ENCODE results near the gene ANKS1B. TPM values are rescaled to one million over a fixed set of nuclear protein-coding genes. Genes with fewer than 3 reads are reported as not detected.
"Not testable (repeated sequence)": the region's sequence is repeated elsewhere in the genome, so short reads cannot be mapped to it uniquely, and the experiment has no call there.

The ANKS1B gene
- total and polyA plus RNA-seq, 5 donors: 0.43 to 7.4 (median 3.3) TPM

DNA sequence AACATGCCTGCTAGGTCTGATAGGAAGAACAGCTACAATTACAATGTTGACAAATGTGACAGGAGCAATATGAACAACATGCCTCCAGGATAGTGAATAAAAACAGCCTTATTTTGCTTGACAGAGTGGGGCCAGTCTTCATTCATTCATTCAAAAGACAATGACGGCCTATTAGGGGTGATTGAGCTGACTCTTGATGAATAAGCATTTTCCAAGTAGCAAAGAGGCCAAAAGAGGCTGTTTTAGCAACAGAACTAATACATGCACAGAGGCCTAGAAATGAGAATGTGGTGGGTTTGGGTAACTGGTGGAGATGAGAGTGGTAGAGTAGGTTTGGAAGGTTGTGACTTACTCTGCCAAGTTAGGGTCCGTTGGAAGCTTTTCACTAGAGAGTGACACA lies 1201.3 kb downstream of the ANKS1B start:
- Histone ChIP-seq H3K4me1 (ENCODE audit: control insufficient read depth, insufficient read depth, low read length) (no peaks in the 10 kb centered on the region), H3K9me3 (ENCODE audit: control insufficient read depth, low read length) (no peaks in the 10 kb centered on the region), H3K27me3 (ENCODE audit: control insufficient read depth, insufficient read depth) (no peaks in the 10 kb centered on the region), H3K27ac (ENCODE audit: low read length) (no peak overlapping the region), H3K4me3 (ENCODE audit: low read length) (no peak overlapping the region)
- intact Hi-C loops (cut with DNase I): no loop called here
- no peak for ATAC-seq
- no peak for DNase-seq
- WGBS: 90% methylated on average over 2 of the region's 2 CpGs

DNA sequence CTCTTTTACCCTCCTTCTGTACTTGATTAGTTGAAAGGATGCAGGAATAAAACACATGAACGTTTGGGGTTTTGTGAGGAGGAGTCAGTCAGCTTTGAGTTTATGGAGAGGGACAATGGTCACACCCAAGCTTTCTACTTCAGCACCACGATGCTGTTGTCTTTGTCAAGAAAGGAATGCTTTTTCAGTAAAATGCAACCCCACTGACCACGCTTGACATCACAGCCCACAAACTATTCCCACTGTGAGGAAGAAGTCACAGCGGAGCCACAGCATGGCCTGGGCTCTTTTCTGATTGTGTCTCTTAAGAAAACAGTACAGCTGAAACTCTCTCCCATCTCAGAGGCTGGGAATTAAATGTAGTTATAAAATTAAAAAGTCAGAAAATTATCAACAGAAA lies 1204.5 kb downstream of the ANKS1B start:
- intact Hi-C loops (cut with DNase I): no loop called here
- H3K4me3 ChIP-seq (ENCODE audit: low read length): no peak overlapping the region
- no peak for ATAC-seq
- no peaks in the 10 kb centered on the region for H3K4me1 ChIP-seq (ENCODE audit: control insufficient read depth, insufficient read depth, low read length)
- DNase-seq: no peak
- no peaks in the 10 kb centered on the region for H3K27me3 ChIP-seq (ENCODE audit: control insufficient read depth, insufficient read depth)
- 60% methylated on average over 4 of the region's 4 CpGs for WGBS
- H3K9me3 ChIP-seq (ENCODE audit: control insufficient read depth, low read length): no peaks in the 10 kb centered on the region
- no peak overlapping the region for H3K27ac ChIP-seq (ENCODE audit: low read length)

- DNase-seq (no peak), ATAC-seq (no peak)
- intact Hi-C loops (cut with DNase I): no loop called here
Measured at GRCh38 chr12:98772818-98773217, 1211.9 kb downstream of the ANKS1B start.

DNA sequence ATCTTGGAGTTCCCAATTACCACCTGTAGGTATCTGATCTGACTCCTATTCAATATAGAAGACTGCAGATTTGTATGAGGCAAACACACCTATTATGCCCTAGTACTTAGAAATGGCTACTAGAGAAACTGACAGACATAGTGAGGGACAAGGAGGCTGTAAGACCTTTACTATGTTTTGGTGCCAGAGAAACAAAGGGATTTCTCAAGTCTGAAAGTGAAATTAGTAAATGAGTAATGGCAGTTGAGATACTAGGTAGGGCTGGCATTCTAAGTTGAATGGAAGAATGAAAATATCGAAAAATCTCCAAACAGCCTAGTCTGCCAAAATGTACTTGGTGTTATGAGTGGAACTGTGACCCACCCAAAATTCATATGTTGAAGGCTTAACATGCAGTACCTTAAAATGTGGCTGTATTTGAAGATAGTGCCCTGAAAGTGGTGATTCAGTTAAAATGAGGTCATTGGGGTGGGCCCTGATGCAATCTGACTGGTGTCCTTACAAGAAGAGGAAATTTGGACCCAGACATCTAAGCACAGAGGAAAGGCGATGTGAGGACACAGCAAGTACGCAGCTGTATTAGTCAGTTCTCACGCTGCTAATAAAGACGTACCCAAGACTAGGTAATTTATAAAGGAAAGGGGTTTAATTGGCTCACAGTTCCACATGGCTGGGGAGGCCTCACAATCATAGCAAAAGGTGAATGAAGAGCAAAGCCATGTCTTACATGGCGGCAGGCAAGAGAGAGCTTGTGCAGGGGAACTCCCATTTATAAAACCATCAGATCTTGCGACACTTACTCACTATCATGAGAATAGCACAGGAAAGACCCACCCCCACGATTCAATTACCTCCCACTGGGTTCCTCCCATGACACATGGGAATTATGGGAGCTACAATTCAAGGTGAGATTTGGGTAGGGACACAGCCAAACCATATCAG lies 1212.7 kb downstream of the ANKS1B start:
- intact Hi-C loops (cut with DNase I): no loop called here
- no peaks in the 10 kb centered on the region for H3K9me3 ChIP-seq (ENCODE audit: control insufficient read depth, low read length)
- H3K4me3 ChIP-seq (ENCODE audit: low read length): no peak overlapping the region
- no peak overlapping the region for H3K27ac ChIP-seq (ENCODE audit: low read length)
- no peaks in the 10 kb centered on the region for H3K27me3 ChIP-seq (ENCODE audit: control insufficient read depth, insufficient read depth)
- no peaks in the 10 kb centered on the region for H3K4me1 ChIP-seq (ENCODE audit: control insufficient read depth, insufficient read depth, low read length)
- ATAC-seq: no peak
- DNase-seq: no peak
- 89% methylated on average over 8 of the region's 8 CpGs for WGBS

More at GRCh38 chr12:98772818-98773217, 1211.9 kb downstream of the ANKS1B start:
- H3K4me1 ChIP-seq (ENCODE audit: control insufficient read depth, insufficient read depth, low read length): no peaks in the 10 kb centered on the region
- no peak overlapping the region for H3K27ac ChIP-seq (ENCODE audit: low read length)
- no peaks in the 10 kb centered on the region for H3K27me3 ChIP-seq (ENCODE audit: control insufficient read depth, insufficient read depth)
- no peak overlapping the region for H3K4me3 ChIP-seq (ENCODE audit: low read length)
- H3K9me3 ChIP-seq (ENCODE audit: control insufficient read depth, low read length): no peaks in the 10 kb centered on the region
- 93% methylated on average over 3 of the region's 3 CpGs for WGBS

DNA sequence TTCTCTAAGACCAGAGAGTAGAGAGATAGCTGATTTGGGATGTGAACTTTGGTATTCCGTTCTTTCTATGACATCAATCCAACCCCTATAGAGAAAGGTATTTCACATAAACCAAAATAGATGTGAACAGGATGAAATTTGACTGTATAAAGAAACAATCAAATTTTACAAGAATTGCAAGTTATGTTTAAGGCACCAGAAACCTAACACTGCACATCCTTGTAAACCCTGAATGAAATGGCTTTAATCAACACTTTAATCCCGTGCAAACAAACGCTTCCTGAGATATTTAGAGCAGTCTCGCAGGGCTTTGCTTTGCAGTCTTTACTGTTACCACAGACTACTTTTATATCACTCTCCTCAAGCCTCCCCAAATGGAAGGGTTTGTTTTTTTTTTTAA lies 1214.5 kb downstream of the ANKS1B start:
- no peak overlapping the region for H3K4me3 ChIP-seq (ENCODE audit: low read length)
- H3K27ac ChIP-seq (ENCODE audit: low read length): no peak overlapping the region
- WGBS: 73% methylated on average over 4 of the region's 4 CpGs
- no peaks in the 10 kb centered on the region for H3K9me3 ChIP-seq (ENCODE audit: control insufficient read depth, low read length)
- intact Hi-C loops (cut with DNase I): no loop called here
- no peaks in the 10 kb centered on the region for H3K27me3 ChIP-seq (ENCODE audit: control insufficient read depth, insufficient read depth)
- no peak for DNase-seq
- ATAC-seq: no peak
- H3K4me1 ChIP-seq (ENCODE audit: control insufficient read depth, insufficient read depth, low read length): no peaks in the 10 kb centered on the region

DNA sequence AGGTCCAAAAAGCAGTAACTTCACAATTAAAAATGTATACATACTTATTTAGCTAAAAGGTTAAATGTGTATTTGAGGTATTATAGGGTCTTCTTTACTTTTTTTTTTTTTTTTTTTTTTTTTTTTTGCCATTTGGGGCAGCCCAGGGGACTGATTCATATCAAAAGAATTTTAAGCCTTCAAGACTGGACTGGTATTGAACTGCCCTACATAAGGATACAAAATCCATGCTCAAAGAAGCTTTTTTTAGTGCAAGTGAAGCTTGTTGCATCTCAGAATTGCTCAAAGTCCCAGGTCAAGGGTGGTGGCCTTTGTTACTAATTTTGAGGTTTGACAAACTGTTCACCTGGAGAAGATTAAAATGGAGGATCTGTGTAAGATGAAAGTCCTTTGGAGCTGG lies 1215.7 kb downstream of the ANKS1B start:
- no peak for DNase-seq
- Histone ChIP-seq H3K9me3 (ENCODE audit: control insufficient read depth, low read length) (no peaks in the 10 kb centered on the region), H3K27ac (ENCODE audit: low read length) (no peak overlapping the region), H3K4me3 (ENCODE audit: low read length) (no peak overlapping the region), H3K4me1 (ENCODE audit: control insufficient read depth, insufficient read depth, low read length) (no peaks in the 10 kb centered on the region), H3K27me3 (ENCODE audit: control insufficient read depth, insufficient read depth) (no peaks in the 10 kb centered on the region)
- intact Hi-C loops (cut with DNase I): no loop called here
- no peak for ATAC-seq

GRCh38 chr12:98767248-98767647 lies 1217.5 kb downstream of the ANKS1B start:
- intact Hi-C loops (cut with DNase I): no loop called here
- ATAC-seq: no peak
- 86% methylated on average over 9 of the region's 9 CpGs for WGBS

GRCh38 chr12:98763656-98764055 lies 1221.1 kb downstream of the ANKS1B start:
- no peaks in the 10 kb centered on the region for H3K27me3 ChIP-seq (ENCODE audit: control insufficient read depth, insufficient read depth)
- intact Hi-C loops (cut with DNase I): no loop called here
- DNase-seq: no peak
- no peak overlapping the region for H3K27ac ChIP-seq (ENCODE audit: low read length)
- H3K9me3 ChIP-seq (ENCODE audit: control insufficient read depth, low read length): no peaks in the 10 kb centered on the region
- 90% methylated on average over 4 of the region's 4 CpGs for WGBS
- no peak for ATAC-seq
- H3K4me1 ChIP-seq (ENCODE audit: control insufficient read depth, insufficient read depth, low read length): no peaks in the 10 kb centered on the region
- no peak overlapping the region for H3K4me3 ChIP-seq (ENCODE audit: low read length)

More at GRCh38 chr12:98767248-98767647, 1217.5 kb downstream of the ANKS1B start:
- H3K9me3 ChIP-seq (ENCODE audit: control insufficient read depth, low read length): no peaks in the 10 kb centered on the region
- H3K4me1 ChIP-seq (ENCODE audit: control insufficient read depth, insufficient read depth, low read length): no peaks in the 10 kb centered on the region
- DNase-seq: no peak
- H3K27ac ChIP-seq (ENCODE audit: low read length): no peak overlapping the region
- no peak overlapping the region for H3K4me3 ChIP-seq (ENCODE audit: low read length)
- H3K27me3 ChIP-seq (ENCODE audit: control insufficient read depth, insufficient read depth): no peaks in the 10 kb centered on the region

DNA sequence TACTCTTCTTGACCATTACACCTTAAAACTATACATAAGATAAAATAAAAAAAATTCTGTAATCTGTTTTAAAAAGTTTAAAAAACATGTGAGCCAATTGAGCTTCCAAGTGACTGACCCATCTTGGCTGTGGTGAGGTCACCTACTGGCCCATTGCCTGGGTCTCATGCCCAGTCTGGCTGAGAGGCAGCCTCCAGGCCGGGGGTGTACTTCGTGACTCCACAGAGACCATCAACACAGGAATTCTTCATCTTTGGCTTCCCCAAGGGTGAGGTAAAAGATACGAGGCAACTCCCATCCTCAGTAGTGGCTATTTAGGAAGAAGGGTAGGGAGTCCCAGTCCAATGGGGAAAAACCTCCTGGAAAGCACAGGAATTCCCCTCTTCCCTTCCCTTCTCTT lies 1226.4 kb downstream of the ANKS1B start:
- DNase-seq (peak; percentile 46 to 82 (median 70)), ATAC-seq (peak; percentile 42 to 63)
- Histone ChIP-seq H3K27me3 (ENCODE audit: control insufficient read depth, insufficient read depth) (no peaks in the 10 kb centered on the region), H3K4me3 (ENCODE audit: low read length) (no peak overlapping the region), H3K9me3 (ENCODE audit: control insufficient read depth, low read length) (no peaks in the 10 kb centered on the region), H3K4me1 (ENCODE audit: control insufficient read depth, insufficient read depth, low read length) (no peaks in the 10 kb centered on the region), H3K27ac (ENCODE audit: low read length) (no peak overlapping the region)
- WGBS: 50% methylated on average over 3 of the region's 3 CpGs
- intact Hi-C loops (cut with DNase I): no loop called here

DNA sequence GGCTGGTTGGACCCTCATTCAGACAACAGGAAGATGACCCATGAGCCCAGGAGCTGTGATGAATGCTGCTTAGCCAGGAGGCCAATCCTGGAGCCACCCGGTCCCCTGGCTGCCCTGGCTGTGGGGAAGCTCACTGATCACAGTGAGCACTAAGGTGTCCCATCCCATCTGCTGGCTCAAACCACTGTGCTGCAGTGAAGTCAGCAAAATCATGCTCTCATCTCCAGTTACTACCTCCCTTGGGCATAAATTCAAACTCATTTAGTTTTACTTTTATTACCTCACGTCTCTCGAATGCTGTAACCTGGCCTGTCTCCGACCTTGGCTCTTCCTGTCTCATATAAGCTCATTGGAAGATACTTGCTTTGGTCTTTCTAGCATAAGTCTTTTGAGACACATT lies 1227.3 kb downstream of the ANKS1B start:
- no peak for ATAC-seq
- no peak overlapping the region for H3K27ac ChIP-seq (ENCODE audit: low read length)
- WGBS: 53% methylated on average over 4 of the region's 4 CpGs
- intact Hi-C loops (cut with DNase I): no loop called here
- H3K27me3 ChIP-seq (ENCODE audit: control insufficient read depth, insufficient read depth): no peaks in the 10 kb centered on the region
- H3K4me1 ChIP-seq (ENCODE audit: control insufficient read depth, insufficient read depth, low read length): no peaks in the 10 kb centered on the region
- no peak for DNase-seq
- no peak overlapping the region for H3K4me3 ChIP-seq (ENCODE audit: low read length)
- no peaks in the 10 kb centered on the region for H3K9me3 ChIP-seq (ENCODE audit: control insufficient read depth, low read length)

GRCh38 chr12:98755855-98756254 lies 1228.9 kb downstream of the ANKS1B start:
- H3K4me3 ChIP-seq (ENCODE audit: low read length); intact Hi-C loops (cut with DNase I); H3K27ac ChIP-seq (ENCODE audit: low read length); ATAC-seq; H3K4me1 ChIP-seq (ENCODE audit: control insufficient read depth, insufficient read depth, low read length); DNase-seq; H3K9me3 ChIP-seq (ENCODE audit: control insufficient read depth, low read length); H3K27me3 ChIP-seq (ENCODE audit: control insufficient read depth, insufficient read depth): not testable (repeated sequence)
- 86% methylated on average over 5 of the region's 5 CpGs for WGBS

Measured in right cardiac atrium (tissue), 5 donors.